B cell (primary cell): ENCODE data around the gene SPRR5.

ENCODE experiments used
- CTCF ChIP-seq: fragments of 200-600 bp; IDR thresholded peaks from one replicate; pipeline ENCODE4 v1.8.0; 2022; ENCODE audit warnings: antibody characterized with exemption, mild to moderate bottlenecking
- EZH2 ChIP-seq: IDR thresholded peaks from 2 replicates; pipeline ENCODE4 v1.6.1; 2012; ENCODE audit warnings: borderline replicate concordance, low read depth, mild to moderate bottlenecking, moderate library complexity, low read length; ENCODE audit not compliant: insufficient read depth, poor library complexity, severe bottlenecking

- TF ChIP-seq CTCF (no peak), EZH2 (no peak)
Measured at GRCh38 chr1:152960452-152961044, 13.5 kb downstream of the SPRR5 start.
